ENCODE results near the gene CNTD1. TPM values are rescaled to one million over a fixed set of nuclear protein-coding genes. Genes with fewer than 3 reads are reported as not detected.

CNTD1 gene
- total RNA-seq, 1 experiment from 2014 or later, result 0.13 TPM

DNA sequence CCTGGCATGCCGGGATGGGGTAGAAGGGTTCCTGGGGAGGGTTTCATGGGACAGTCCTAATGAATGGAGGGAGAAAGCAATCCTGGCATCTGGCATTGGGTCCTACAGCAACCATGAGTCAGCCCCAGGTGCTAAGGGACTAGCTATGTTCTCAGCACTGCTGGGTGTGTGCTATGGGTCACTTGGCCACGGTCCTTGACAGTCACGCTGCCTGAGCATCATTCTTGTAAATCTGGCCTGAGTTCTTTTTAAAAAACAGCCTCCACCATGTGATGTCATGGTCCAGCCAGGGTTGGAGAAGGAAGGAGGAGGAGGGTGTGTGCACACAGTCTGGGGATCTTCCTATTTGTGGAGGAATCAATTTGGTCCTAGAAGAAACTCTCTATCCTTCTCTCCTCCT is 43.9 kb upstream of the CNTD1 start:
- DNase-seq (ENCODE audit: low read depth, low spot score) (no peak), ATAC-seq (no peak)
- intact Hi-C loops (cut with micrococcal nuclease; ENCODE audit: unreplicated experiment) (no loop called here), in situ Hi-C loops (cut with HindIII; ENCODE audit: low pct_unique_long_range_greater_than_20kb, low sequenced_read_pairs) (no loop called here)
- ChIA-PET POLR2A (no interaction called here), CTCF (no interaction called here)
- no peaks in the 10 kb centered on the region for H3K27me3 ChIP-seq (ENCODE audit: control insufficient read depth, insufficient read depth, low read length)
- H3K27ac ChIP-seq (ENCODE audit: low read length), result no peak overlapping the region
- H3K36me3 ChIP-seq (ENCODE audit: control insufficient read depth, insufficient read depth, low read length), result no peaks in the 10 kb centered on the region
- H3K9me3 ChIP-seq (ENCODE audit: control insufficient read depth, insufficient read depth, low read depth, low read length), result no peaks in the 10 kb centered on the region
- H3K4me3 ChIP-seq (ENCODE audit: low read depth in 2 of 2, low read length in 2 of 2), result no peak overlapping the region
- H3K4me1 ChIP-seq (ENCODE audit: control insufficient read depth, insufficient read depth, low read length), result no peaks in the 10 kb centered on the region
- TF ChIP-seq SIN3A (IDR thresholded peaks at IDR 0.05; ENCODE audit: borderline replicate concordance, insufficient read depth, low read depth, low read length), result no peak
- TF ChIP-seq, protein P1, sequence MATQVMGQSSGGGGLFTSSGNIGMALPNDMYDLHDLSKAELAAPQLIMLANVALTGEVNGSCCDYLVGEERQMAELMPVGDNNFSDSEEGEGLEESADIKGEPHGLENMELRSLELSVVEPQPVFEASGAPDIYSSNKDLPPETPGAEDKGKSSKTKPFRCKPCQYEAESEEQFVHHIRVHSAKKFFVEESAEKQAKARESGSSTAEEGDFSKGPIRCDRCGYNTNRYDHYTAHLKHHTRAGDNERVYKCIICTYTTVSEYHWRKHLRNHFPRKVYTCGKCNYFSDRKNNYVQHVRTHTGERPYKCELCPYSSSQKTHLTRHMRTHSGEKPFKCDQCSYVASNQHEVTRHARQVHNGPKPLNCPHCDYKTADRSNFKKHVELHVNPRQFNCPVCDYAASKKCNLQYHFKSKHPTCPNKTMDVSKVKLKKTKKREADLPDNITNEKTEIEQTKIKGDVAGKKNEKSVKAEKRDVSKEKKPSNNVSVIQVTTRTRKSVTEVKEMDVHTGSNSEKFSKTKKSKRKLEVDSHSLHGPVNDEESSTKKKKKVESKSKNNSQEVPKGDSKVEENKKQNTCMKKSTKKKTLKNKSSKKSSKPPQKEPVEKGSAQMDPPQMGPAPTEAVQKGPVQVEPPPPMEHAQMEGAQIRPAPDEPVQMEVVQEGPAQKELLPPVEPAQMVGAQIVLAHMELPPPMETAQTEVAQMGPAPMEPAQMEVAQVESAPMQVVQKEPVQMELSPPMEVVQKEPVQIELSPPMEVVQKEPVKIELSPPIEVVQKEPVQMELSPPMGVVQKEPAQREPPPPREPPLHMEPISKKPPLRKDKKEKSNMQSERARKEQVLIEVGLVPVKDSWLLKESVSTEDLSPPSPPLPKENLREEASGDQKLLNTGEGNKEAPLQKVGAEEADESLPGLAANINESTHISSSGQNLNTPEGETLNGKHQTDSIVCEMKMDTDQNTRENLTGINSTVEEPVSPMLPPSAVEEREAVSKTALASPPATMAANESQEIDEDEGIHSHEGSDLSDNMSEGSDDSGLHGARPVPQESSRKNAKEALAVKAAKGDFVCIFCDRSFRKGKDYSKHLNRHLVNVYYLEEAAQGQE (IDR thresholded peaks at IDR 0.05; ENCODE audit: insufficient read depth in 1 of 2, low read depth in 2 of 2, low read length in 1 of 2), result no peak
- TF ChIP-seq POLR2AphosphoS5 (IDR thresholded peaks at IDR 0.05; ENCODE audit: low read depth, low read length), result no peak
- TF ChIP-seq, protein P2, sequence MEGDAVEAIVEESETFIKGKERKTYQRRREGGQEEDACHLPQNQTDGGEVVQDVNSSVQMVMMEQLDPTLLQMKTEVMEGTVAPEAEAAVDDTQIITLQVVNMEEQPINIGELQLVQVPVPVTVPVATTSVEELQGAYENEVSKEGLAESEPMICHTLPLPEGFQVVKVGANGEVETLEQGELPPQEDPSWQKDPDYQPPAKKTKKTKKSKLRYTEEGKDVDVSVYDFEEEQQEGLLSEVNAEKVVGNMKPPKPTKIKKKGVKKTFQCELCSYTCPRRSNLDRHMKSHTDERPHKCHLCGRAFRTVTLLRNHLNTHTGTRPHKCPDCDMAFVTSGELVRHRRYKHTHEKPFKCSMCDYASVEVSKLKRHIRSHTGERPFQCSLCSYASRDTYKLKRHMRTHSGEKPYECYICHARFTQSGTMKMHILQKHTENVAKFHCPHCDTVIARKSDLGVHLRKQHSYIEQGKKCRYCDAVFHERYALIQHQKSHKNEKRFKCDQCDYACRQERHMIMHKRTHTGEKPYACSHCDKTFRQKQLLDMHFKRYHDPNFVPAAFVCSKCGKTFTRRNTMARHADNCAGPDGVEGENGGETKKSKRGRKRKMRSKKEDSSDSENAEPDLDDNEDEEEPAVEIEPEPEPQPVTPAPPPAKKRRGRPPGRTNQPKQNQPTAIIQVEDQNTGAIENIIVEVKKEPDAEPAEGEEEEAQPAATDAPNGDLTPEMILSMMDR (IDR thresholded peaks at IDR 0.05), result no peak
- TF ChIP-seq TCF7L2 (IDR thresholded peaks at IDR 0.05; ENCODE audit: low read depth, low read length), result no peak
- no TSS peak for BruUV-seq (replicated peaks)

DNA sequence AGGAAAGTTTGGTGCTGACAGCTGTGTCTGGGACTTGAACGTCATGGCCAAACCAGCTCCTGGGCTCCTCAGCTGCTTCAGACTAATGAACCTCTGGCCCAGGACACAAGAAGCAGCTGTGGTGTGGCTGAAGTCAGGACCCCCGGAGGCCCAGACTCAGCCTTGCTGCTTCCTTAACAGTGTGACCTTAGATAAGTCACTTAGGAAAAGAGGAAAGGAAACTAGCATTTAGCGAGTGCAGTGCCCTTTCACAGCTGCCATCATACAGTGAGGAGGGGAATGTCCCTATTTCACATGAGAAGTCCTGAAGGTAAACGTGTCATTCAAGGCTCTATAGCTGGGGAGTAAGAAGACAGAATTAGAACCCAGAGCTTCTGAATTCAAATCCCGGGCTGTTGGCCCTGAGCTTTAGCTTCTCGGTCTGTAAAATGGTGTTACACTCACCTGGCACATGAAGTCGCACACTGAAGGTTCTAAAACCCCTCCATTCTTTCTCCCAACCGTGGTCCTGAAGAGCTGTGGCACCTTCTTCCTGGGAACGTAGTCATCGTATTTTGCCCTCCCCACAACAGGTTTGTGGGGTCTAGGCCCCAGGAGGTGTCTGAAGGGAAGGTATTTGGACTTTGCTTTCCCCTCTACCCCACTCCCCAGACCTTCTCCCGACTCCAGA is 38.5 kb upstream of the CNTD1 start:
- ChIA-PET CTCF (no interaction called here), POLR2A (interaction anchor here (0.5 to 1.0 kb wide), 3 partner anchors 10 to 38 kb away, joined by 5 to 7 read pairs (median 6); partner anchors contain the start of gene VPS25)
- Histone ChIP-seq H3K27me3 (ENCODE audit: control insufficient read depth, insufficient read depth, low read length) (no peaks in the 10 kb centered on the region), H3K9me3 (ENCODE audit: control insufficient read depth, insufficient read depth, low read depth, low read length) (no peaks in the 10 kb centered on the region), H3K27ac (ENCODE audit: low read length) (no peak overlapping the region), H3K4me3 (ENCODE audit: low read depth in 2 of 2, low read length in 2 of 2) (no peak overlapping the region), H3K36me3 (ENCODE audit: control insufficient read depth, insufficient read depth, low read length) (no peaks in the 10 kb centered on the region), H3K4me1 (ENCODE audit: control insufficient read depth, insufficient read depth, low read length) (no peaks in the 10 kb centered on the region)
- in situ Hi-C loops (cut with HindIII; ENCODE audit: low pct_unique_long_range_greater_than_20kb, low sequenced_read_pairs), result no loop called here
- DNase-seq (ENCODE audit: low read depth, low spot score) (no peak), ATAC-seq (no peak)
- no peak for TF ChIP-seq SIN3A (IDR thresholded peaks at IDR 0.05; ENCODE audit: borderline replicate concordance, insufficient read depth, low read depth, low read length)
- no peak for TF ChIP-seq POLR2AphosphoS5 (IDR thresholded peaks at IDR 0.05; ENCODE audit: low read depth, low read length)
- no TSS peak for BruUV-seq (replicated peaks)
- intact Hi-C loops (cut with micrococcal nuclease; ENCODE audit: unreplicated experiment), result no loop called here
